ENCODE data around the gene S1PR3. TPM values are rescaled to one million over a fixed set of nuclear protein-coding genes. Genes with fewer than 3 reads are reported as not detected.

S1PR3 gene
- total RNA-seq, 1 donor from 2014 or later: 4.5 TPM

- no peaks in the 10 kb centered on the region for H3K9me3 Mint-ChIP-seq (ENCODE audit: low read depth)
- no peak for DNase-seq (ENCODE audit: low spot score)
- peaks cover 7% of the 10 kb centered on the region for H3K4me1 Mint-ChIP-seq (ENCODE audit: low read depth)
- H3K4me3 Mint-ChIP-seq (ENCODE audit: unreplicated experiment): no peak overlapping the region
- no peaks in the 10 kb centered on the region for H3K36me3 Mint-ChIP-seq (ENCODE audit: low read depth)
- H3K27ac Mint-ChIP-seq (ENCODE audit: unreplicated experiment): no peak overlapping the region
- no peaks in the 10 kb centered on the region for H3K27me3 Mint-ChIP-seq (ENCODE audit: low read depth)
- no peak for TF ChIP-seq CTCF (IDR thresholded peaks at IDR 0.05)
Measured at GRCh38 chr9:89048616-89049015, 57.3 kb downstream of the S1PR3 start.

GRCh38 chr9:89049646-89050045, 58.4 kb downstream of the S1PR3 start:
- H3K27me3 Mint-ChIP-seq (ENCODE audit: low read depth): no peaks in the 10 kb centered on the region
- H3K36me3 Mint-ChIP-seq (ENCODE audit: low read depth): no peaks in the 10 kb centered on the region
- no peak overlapping the region for H3K27ac Mint-ChIP-seq (ENCODE audit: unreplicated experiment)

GRCh38 chr9:89051421-89052025, 60.3 kb downstream of the S1PR3 start:
- Mint-ChIP-seq H3K27me3 (ENCODE audit: low read depth) (no peaks in the 10 kb centered on the region), H3K27ac (ENCODE audit: unreplicated experiment) (no peak overlapping the region), H3K36me3 (ENCODE audit: low read depth) (no peaks in the 10 kb centered on the region), H3K4me3 (ENCODE audit: unreplicated experiment) (no peak overlapping the region), H3K4me1 (ENCODE audit: low read depth) (peaks cover 5% of the 10 kb centered on the region), H3K9me3 (ENCODE audit: low read depth) (no peaks in the 10 kb centered on the region)
- DNase-seq (ENCODE audit: low spot score): no peak
- no peak for TF ChIP-seq CTCF (IDR thresholded peaks at IDR 0.05)

More at GRCh38 chr9:89049646-89050045, 58.4 kb downstream of the S1PR3 start:
- TF ChIP-seq CTCF (IDR thresholded peaks at IDR 0.05): no peak
- H3K4me3 Mint-ChIP-seq (ENCODE audit: unreplicated experiment): no peak overlapping the region
- H3K9me3 Mint-ChIP-seq (ENCODE audit: low read depth): no peaks in the 10 kb centered on the region
- no peak for DNase-seq (ENCODE audit: low spot score)
- H3K4me1 Mint-ChIP-seq (ENCODE audit: low read depth): peaks cover 7% of the 10 kb centered on the region

- Mint-ChIP-seq H3K4me1 (ENCODE audit: low read depth) (no peaks in the 10 kb centered on the region), H3K9me3 (ENCODE audit: low read depth) (no peaks in the 10 kb centered on the region), H3K27ac (ENCODE audit: unreplicated experiment) (no peak overlapping the region), H3K36me3 (ENCODE audit: low read depth) (no peaks in the 10 kb centered on the region), H3K4me3 (ENCODE audit: unreplicated experiment) (no peak overlapping the region), H3K27me3 (ENCODE audit: low read depth) (no peaks in the 10 kb centered on the region)
- TF ChIP-seq CTCF (IDR thresholded peaks at IDR 0.05): no peak
- no peak for DNase-seq (ENCODE audit: low spot score)
Measured at GRCh38 chr9:89052470-89053097, 61.3 kb downstream of the S1PR3 start.

- no peaks in the 10 kb centered on the region for H3K4me1 Mint-ChIP-seq (ENCODE audit: low read depth)
- H3K27ac Mint-ChIP-seq (ENCODE audit: unreplicated experiment): no peak overlapping the region
- no peak overlapping the region for H3K4me3 Mint-ChIP-seq (ENCODE audit: unreplicated experiment)
- H3K27me3 Mint-ChIP-seq (ENCODE audit: low read depth): no peaks in the 10 kb centered on the region
- DNase-seq (ENCODE audit: low spot score): no peak
- no peaks in the 10 kb centered on the region for H3K9me3 Mint-ChIP-seq (ENCODE audit: low read depth)
- no peak for TF ChIP-seq CTCF (IDR thresholded peaks at IDR 0.05)
- no peaks in the 10 kb centered on the region for H3K36me3 Mint-ChIP-seq (ENCODE audit: low read depth)
Measured at GRCh38 chr9:89053301-89053700, 62.0 kb downstream of the S1PR3 start.

Other genes starting within 250 kb of the S1PR3 start
- 0.10 to 0.64 TPM (median 0.30 TPM) in 3 replicates for gene SHC3, start 187.3 kb downstream of the S1PR3 start, total RNA-seq

Measured in chondrocyte (in vitro differentiated cells).